Measurements from ENCODE around the gene PRM1.
A peak's percentile ranks its signal among the peaks of the same experiment; 100 is the strongest.

PRM1 gene

GRCh38 chr16:11253009-11253994 lies 27.8 kb downstream of the PRM1 start:
- in situ Hi-C loops (cut with MboI; ENCODE audit: low pct_unique_long_range_greater_than_20kb, low sequenced_read_pairs, unreplicated experiment): loop anchor here (10.0 kb wide), 1 partner anchor 289 kb away; no protein-coding TSS in a partner anchor
- DNase-seq (ENCODE audit: low spot score): peak; percentile 57
- TF ChIP-seq CTCF (IDR thresholded peaks at IDR 0.05; ENCODE audit: extremely low read depth, insufficient read depth, missing control alignments): no peak

DNA sequence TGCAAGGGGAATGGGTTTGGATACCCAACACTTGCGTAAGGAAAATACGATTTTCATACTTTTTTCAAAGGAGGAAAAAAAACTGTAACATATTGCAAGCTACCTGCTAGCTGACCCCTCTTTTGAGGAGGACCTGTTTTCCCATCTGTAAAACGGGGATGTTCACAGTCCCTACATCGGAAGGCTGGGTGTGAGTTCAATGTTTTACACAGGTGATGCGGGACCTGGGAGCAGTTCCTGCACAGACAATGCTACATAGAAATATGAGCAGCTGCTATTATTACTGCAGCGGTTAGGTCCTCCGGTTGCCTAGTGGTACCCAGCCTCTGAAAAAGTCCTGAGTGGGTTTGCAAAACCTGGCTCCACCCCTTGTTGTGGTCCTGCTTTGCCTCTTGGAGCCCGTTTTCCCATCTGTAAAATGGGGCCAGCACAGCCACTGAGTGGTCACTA lies 28.6 kb downstream of the PRM1 start:
- TF ChIP-seq CTCF (IDR thresholded peaks at IDR 0.05; ENCODE audit: extremely low read depth, insufficient read depth, missing control alignments): no peak
- no peak for DNase-seq (ENCODE audit: low spot score)
- in situ Hi-C loops (cut with MboI; ENCODE audit: low pct_unique_long_range_greater_than_20kb, low sequenced_read_pairs, unreplicated experiment): loop anchor here (10.0 kb wide), 1 partner anchor 288 kb away; no protein-coding TSS in a partner anchor

DNA sequence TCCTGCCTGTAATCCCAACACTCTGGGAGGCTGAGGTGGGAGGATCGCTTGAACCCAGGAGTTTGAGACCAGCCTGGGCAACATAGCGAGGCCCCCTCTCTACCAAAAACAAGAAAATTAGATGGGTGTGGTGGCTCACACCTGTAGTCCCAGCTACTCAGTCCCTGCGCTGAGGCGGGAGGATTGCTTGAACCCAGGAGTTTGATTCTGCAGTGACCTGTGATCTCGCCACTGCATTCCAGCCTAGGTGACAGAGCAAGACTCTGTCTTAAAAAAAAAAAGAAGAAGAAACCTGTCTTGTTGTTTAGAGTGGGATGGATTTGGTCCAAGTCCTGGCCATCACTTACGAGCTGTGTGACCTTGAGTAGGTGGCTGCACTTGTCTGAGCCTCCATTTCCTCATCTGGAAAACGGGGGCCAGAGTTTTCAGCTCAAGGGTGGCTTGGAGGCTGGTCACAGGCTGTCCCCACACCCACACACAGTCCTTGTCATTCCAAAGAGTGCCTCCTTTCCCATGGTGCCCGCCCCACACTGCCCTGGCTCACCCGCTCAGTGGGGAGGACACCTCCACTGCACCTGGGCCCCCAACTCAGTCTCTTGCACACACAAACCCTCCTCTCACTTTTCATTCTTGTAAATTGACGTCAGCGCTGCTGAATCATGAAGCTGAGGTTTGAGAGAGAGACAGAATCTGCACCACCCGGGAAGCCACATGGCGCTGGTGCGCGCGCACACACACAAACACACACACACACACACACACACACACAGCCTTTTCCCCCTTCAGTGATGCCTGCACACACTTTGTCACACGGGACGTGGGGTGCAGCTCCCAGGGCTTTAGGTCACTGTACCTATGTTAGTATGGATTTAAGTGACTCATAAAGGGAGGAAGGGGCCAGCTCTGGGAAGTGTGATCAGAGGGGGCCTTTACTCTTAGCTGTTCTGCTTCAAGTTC lies 29.3 kb downstream of the PRM1 start:
- no peak for TF ChIP-seq CTCF (IDR thresholded peaks at IDR 0.05; ENCODE audit: extremely low read depth, insufficient read depth, missing control alignments)
- in situ Hi-C loops (cut with MboI; ENCODE audit: low pct_unique_long_range_greater_than_20kb, low sequenced_read_pairs, unreplicated experiment): loop anchor here (10.0 kb wide), 1 partner anchor 287 kb away; no protein-coding TSS in a partner anchor
- peak; percentile 78 for DNase-seq (ENCODE audit: low spot score)

DNA sequence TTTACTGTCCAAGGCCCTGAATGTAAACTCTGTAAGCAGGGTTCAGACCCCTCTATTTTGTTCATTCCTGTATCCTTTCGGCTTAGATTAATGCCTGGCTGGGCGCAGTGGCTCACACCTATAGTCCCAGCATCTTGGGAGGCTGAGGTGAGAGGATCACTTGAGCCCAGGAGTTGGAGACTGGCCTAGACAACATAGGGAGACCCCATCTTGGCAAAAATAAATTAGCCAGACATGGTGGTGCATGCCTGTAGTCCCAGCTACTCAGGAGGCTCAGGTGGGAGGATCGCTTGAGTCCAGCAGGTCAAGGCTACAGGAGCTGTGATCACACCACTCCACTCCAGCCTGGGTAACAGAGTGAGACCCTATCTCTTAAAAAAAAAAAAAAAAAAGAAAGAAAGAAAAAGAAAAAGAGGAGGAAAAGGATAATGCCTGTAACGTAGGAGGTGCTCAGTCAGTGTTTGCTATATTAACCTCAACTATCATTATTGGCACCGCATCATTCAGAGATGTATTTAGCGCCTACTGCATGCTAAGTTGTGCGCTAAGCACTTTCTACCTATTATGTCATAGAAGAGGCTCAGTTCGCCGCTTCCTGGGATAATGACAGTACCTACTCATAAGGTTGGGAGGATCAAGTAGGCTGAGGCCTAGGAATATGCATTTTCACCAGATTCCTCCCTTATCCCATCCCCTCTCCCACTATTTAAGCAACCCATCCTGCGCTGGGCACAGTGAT lies 30.2 kb downstream of the PRM1 start:
- in situ Hi-C loops (cut with MboI; ENCODE audit: low pct_unique_long_range_greater_than_20kb, low sequenced_read_pairs, unreplicated experiment): loop anchor here (10.0 kb wide), 1 partner anchor 286 kb away; no protein-coding TSS in a partner anchor
- no peak for TF ChIP-seq CTCF (IDR thresholded peaks at IDR 0.05; ENCODE audit: extremely low read depth, insufficient read depth, missing control alignments)
- DNase-seq (ENCODE audit: low spot score): no peak

GRCh38 chr16:11250091-11250785 lies 30.9 kb downstream of the PRM1 start:
- no peak for DNase-seq (ENCODE audit: low spot score)
- no peak for TF ChIP-seq CTCF (IDR thresholded peaks at IDR 0.05; ENCODE audit: extremely low read depth, insufficient read depth, missing control alignments)
- in situ Hi-C loops (cut with MboI; ENCODE audit: low pct_unique_long_range_greater_than_20kb, low sequenced_read_pairs, unreplicated experiment): loop anchor here (10.0 kb wide), 1 partner anchor 285 kb away; no protein-coding TSS in a partner anchor

Data from GM13977 (cell line).